Umbilical cord (tissue), 2 donors: ENCODE results near the gene ZMYND8. TPM values are rescaled to one million over a fixed set of nuclear protein-coding genes. Genes with fewer than 3 reads are reported as not detected.
"Not testable (repeated sequence)": the region's sequence is repeated elsewhere in the genome, so short reads cannot be mapped to it uniquely, and the experiment has no call there.

Source experiments
- DNase-seq: peaks from one replicate; pipeline ENCODE4 v3.0.0-alpha.2; 2015; ENCODE audit warnings: low spot score
- total RNA-seq: library from RNA; depleted of rRNA; stranded (reverse); fragments of >200 nt; gene quantifications from one replicate; pipeline ENCODE4 v1.2.3, GENCODE V29; 2014; ENCODE audit warnings: low replicate concordance; ENCODE audit not compliant: insufficient read depth

The ZMYND8 gene
- total RNA-seq, 1 donor from 2014 or later = 20.9 TPM

DNA sequence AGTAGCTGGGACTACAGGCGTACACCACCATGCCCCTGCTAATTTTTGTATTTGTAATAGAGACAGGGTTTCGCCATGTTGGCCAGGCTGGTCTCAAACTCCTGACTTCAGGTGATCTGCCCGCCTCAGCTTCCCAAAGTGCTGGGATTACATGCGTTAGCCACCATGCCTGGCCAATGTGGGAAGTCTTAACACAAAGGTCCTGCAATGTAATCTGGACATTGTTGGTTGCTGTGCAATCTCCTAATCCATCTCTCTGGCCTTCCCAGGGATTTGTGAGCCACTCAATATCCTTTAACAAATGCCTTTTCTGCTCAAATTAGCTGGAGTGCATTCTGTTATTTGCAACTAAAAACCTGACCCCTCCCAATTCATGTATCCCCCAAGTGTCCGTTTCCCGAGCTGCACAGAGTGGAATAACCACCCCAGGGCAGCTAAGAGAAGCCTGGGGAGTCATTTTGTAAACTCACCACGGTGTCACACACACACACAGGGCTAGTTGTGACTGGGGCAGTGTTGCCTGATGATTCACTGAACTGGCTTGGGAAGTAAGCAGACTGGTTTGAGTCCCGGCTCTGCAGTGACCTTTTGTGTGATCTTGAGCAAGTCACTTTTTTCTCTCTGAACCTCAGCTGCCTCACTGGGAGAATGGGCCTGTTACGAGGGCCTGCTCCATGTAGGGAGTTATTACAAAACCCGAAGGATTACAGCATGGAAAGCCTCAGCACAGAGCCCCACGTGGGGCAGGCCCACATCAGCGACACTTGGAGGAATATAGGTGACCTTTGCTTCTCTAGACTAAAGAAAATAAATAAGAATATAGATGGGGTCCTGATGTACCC is 152.3 kb downstream of the ZMYND8 start:
- no peak for DNase-seq

DNA sequence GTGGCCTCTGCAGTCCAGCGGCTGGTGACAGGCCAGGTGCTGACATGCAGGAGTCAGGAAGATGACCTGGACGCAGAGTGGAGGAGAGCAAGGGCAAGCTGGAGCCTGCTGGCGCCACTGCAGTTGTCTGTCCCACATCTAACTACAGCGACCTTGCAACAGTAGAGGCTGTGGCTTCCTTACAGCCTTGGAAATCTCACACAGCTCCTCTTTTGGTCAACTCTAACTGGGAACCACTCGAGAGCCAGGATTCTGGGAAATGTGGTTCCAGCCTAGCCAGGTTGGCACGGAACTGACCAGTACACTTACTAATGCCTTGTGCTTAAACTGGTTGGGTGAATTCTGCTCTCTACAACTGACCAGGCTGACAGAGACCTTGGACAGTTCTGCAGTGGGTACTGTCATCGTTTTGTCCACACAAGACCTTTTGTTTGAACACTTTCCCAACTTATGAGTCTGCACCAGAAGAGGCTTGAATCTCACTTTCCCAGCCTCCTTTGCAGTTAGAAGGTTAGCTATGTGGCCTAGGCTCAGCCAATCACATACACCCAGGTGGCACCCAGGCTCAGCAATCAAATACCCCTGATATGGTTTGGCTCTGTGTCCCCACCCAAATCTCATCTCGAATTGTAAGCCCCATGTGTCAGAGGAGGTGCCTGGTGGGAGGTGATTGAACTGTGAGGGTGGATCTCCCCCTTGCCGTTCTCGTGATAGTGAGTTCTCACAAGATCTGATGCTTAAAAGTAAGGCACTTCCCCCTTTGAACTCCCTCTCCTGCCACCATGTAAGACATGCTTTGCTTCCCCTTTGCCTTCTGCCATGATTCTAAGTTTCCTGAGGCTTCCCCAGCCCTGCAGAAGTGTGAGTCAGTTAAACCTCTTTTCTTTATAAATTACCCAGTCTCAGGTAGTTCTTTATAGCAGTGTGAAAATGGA is 153.5 kb downstream of the ZMYND8 start:
- no peak for DNase-seq

DNA sequence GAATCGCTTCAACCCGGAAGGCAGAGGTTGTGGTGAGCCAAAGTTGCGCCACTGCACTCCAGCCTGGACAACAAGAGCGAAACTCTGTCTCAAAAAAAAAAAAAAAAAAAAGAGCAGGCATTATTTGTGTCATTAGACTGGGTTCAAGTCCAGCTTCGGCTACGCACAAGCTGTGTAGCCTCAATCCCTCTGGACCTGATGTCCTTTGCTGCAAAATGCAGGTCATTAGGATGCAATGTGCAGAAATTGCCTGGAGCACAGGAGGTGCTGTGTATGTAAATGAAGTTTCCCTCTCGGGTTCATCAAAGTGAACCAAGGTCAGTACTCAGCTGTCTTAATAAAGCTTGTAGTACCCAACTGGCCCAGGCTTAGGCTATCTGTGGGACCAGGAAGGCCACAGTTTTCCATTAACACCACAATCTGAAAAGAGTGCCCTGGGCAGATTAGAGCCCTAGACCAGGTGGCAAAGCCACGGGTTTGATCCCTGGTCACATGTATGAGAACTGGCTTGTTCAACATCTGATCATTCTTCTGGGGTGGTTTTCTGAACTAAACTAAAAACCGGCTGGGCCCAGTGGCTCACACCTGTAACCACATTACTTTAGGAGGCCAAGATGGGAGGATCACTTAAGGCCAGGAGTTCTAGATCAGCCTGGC is 155.3 kb downstream of the ZMYND8 start:
- DNase-seq = no peak

DNA sequence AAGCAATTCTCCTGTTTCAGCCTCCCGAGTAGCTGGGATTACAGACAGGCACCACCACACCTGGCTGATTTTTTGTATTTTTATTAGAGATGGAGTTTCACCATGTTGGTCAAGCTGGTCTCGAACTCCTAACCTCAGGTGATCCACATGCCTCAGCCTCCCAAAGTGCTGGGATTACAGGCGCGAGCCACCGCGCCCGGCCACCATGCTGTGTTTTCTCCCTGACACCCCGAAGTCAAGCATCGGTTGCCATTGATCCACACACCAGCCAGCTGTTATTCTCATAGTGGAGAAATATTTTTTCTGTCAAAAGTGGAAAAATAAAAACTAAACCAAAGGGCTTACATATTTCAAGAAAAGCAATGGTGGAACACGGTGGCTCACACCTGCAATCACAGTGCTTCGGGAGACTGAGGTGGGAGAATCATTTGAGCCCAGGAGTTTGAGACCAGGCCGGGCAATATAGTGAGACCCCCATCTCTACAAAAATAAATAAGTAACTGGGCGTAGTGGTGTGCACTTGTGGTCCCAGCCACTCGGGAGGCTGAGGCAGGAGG is 157.4 kb downstream of the ZMYND8 start:
- no peak for DNase-seq

DNA sequence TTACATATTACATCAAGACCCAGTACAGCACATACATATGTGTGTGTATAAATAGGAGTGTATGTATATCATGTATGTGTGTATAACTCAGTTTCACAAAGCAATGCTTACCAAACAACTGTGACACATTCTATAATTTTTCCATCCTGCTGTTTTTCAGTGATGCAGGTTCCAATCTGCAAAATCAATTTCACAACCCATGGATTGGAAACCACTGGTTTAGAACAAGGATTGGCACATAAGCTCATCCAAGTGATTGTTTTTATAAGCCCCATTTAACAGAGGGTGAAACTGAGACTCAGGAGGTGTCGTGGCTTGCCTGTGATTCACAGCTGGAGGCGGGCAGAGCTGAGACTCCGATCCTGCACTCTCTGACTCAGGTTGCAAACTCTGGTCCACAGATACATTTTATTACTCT is 158.2 kb downstream of the ZMYND8 start:
- DNase-seq = no peak

DNA sequence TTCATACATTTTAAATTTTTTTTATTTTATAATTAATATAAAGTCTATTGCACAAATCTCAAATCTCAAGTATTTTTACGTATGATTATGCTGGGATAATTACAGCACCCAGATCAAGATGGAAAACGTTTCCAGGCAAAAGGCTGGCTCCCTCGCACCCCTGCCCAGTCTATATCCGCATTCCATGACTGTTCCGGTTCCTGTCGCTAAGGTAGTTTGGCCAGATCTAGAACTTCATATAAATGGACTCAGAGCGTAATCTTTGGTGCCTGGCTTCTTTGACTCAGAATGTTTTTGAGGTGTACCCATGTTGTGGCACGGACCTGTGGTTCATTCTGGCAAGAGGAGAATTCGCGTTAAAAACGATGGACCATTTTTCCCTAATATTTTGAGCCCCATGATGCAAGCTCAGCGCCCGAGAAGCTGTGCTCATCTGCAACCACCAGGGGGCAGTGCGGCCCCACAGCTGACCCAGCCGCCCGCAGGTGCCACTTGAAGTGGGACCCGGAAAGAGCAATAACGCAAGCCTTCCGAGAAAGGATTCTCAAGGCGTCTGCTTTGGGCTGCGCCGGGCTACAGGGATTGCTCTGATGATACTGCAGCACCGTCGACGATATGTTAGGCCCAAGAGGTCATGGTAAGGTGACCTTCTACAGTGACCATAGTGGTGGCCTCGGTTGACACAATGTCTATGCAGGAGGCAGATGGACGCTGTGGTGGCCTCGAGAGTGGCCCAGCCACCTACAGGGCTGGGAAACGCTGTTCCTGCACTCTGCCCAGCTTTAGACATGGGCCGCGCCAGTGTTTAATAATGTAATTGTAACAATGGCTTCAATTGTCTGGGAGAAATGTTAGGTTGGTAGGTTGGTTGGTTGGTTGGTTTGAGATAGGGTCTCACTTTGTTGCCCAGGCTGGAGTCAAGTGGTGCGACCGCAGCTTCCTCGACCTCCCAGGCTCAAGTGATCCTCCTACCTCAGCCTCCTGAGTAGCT is 160.1 kb downstream of the ZMYND8 start:
- peak; percentile 29 for DNase-seq

DNA sequence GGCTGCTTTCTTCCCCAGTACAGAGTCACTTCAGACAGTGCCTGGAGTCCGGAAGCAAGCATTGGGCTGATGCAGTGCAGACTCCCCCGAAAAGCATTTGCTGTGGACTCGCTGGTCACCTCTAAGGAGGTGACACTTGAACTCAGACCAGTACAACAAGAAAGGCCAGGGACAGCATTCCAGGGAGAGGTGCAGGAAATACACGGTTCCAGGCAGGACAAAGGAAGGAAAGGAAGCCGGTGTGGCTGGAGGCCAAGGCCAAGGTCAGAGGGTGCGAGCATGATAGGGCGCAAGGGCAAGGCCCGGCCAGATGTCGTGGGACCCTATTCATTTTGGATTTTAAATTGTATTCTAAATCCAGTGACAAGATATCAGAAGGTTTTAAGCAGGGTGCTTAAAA is 160.9 kb downstream of the ZMYND8 start:
- no peak for DNase-seq

DNA sequence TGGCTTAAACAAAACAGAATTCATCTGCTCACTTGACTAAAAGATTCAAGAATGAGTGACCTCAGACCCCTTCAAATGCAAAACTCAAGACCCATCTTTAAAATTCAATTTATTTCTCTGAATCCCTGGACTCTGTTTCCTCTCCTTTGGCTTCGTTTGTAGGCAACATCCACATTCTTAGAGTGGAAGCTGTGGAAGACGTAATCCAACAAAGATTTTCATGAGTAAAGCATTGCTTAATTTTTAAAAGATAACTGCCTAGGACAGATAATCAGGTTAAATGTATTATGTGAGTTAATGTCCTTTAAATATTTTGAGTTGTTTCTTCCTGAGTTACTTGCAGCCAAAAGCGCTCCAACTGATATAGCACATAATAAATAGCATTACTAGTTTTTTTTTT is 164.5 kb downstream of the ZMYND8 start:
- no peak for DNase-seq

DNA sequence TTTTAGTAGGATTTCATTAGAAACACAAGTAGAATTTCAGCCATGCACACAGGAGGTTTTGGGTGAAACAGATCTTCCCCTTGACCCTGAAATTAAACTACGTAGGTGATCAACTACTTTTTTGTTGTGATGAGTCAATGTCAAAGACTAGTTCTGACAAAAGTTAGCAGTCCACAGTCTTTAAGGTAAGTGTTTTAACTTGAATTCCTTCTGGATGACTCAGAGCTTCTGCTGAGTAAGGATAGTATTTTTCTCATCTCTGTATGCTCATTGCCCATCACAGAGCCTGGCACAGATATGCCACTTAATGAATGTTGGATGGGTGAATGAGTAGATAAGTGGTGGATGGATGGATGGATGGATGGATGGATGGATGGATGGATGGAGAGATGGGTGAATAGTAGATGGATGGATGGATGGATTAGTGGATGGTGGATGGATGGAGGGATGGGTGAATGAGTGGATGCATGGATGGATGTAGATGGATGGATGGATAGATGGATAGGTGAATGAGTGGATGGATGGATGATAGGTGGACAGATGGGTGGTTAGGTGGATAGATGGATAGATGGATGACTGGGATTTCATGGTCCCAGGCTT is 165.3 kb downstream of the ZMYND8 start:
- no peak for DNase-seq

DNA sequence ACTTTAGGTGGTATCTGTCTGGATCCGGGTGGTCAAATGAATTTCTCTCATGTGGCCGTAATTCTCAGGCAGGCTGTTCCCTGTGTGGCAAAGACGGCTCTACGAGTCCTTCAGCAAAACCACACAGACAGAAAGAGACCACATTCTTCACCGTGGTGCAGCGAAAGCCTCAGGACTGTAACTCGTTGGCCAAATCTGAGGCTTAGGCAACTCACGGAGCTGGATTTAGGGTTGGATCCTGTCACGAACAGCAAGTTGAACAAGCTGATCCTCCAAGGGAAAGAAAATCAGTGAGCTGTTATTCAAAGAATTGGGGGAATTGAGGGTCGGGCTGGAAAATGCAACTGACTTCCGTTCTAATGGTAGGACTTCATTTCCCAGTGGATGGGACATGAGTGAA is 167.4 kb downstream of the ZMYND8 start:
- peak; percentile 21 for DNase-seq

DNA sequence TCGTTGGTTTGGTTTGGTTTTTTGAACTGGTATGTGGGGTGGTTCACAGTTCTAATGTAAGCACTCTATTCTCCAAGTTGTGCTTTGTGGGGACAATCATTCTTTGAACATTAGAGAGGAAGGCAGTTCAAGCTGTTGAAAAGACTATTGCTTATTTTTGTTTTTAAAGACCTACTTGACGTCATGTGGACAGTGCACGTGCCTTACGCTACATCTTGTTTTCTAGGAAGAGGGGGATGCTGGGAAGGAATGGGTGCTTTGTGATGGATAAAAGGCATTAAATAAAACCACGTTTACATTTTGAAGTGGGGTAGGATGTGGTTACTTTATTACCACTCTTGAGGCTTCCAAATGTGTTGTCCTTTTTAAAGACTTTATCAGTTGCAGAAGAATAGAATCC is 168.0 kb downstream of the ZMYND8 start:
- no peak for DNase-seq

DNA sequence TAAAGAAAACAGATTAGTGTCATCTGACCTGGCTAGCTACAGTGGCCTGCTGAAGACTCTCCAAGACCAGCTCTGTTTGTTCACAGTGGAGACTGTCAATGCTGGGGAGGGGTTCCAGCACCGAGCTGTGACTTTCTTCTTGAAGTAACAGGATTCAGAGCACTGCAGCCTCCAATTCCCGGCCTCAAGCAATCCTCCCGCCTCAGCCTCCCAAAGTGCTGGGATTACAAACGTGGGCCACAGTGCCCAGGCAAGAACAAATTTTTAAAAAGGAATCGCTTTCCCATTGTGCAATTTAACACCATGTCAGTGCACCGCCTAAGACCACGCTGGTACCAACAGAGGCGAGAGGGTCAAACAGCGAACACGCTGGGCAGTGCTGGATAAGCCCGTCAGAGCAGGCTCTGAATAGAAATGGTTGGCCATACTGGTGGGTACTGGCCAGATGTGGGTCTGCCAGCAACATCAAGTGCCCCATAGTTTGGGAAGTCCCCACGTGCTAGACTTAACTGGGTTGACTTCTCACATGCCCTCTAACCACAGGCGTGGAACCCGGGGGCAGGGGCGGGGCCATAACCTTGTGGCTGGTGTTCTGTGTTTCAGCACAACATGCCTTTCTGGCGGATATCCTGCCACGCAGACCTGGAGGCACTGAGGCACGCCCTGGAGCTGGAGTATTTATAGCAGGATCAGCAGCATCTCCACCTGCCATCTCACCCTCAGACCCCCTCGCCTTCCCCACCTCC is 168.9 kb downstream of the ZMYND8 start:
- no peak for DNase-seq

DNA sequence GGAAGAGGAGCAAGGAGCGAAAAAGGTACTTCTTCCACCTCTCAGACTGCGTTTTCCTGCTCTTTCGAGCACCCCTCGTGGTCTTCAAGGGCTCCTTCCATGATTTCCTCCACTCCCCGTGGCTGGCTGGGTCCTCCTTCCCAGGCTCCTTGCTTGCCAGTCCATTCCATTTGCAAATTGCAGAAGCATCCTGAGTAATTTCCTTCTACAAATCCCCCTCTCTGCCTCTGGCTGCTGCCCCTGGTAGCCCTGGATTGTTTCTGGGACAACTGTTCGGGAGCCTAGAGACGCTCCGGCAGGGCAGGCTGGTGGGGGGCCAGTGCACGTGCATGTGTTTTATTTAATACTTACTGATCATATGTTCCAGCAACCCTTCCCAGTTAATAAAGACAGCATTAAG is 173.1 kb downstream of the ZMYND8 start:
- no peak for DNase-seq

DNA sequence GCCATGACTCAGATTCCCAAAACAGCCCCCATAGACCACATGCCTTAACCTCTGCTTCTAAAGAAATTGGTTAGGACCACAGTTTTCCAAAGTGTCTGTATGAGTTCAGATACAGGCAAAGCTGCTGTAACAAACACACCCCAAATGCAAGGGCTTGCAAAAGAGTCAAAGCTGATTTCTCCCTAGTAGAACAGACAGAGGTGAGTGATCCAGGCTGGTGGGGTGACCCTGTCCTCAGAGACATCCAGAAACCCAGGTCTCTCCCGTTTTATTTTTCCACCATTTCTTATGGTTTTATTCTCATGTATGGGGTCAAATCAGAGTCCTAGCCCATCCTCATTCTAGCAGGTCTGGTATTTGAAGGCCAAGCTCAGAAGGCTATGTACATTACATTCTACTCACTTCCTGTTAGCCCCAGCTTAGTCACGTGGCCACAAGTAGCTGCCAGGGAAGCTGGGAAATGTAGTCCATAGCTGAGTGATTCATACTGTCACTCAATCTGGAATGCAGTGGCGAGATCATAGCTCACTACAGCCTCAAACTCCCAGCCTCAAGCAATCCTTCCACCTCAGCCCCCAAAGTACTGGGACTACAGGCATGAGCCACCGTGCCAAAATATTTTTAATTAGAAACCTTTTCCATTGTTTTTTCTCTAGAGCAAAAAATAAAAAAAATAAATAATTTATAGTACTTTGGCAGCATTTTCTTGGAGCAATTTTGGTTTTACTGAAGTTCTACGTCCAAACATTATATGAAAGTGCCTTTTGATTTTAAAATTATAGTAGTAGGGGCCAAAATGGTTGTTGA is 175.2 kb downstream of the ZMYND8 start:
- no peak for DNase-seq

DNA sequence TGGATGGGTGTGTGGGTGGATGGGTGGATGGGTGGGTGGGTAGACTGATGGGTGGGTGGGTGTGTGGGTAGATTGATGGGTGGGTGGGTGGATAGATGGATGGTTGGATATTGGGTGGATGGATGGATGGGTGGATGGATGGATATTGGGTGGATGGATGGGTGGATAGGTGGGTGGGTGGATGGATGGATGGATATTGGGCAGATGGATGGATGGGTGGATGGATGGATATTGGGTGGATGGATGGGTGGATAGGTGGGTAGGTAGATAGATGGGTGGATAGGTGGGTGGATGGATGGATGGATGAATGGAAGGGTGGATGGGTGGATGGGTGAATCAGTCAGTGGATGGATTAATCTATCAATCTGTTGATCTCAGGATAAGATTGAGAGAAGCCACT is 177.2 kb downstream of the ZMYND8 start:
- DNase-seq = no peak

DNA sequence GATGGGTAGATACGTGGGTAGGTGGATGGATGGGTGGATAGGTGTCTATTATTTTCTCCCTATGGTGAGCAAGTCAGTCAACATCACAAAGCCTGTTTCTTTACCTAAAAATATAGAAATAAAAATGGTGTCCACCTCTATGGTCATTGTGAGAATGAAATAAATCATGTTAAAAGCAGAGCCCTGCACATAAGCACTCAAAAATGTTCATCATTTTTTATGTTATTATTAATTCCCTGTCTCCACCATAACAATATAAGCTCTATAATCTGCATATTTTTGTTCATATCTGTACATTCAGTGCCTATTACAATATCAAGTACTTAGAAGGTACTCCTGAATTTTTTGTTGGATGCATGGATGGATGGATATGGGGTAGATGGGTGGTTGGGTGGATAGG is 177.6 kb downstream of the ZMYND8 start:
- DNase-seq = no peak

DNA sequence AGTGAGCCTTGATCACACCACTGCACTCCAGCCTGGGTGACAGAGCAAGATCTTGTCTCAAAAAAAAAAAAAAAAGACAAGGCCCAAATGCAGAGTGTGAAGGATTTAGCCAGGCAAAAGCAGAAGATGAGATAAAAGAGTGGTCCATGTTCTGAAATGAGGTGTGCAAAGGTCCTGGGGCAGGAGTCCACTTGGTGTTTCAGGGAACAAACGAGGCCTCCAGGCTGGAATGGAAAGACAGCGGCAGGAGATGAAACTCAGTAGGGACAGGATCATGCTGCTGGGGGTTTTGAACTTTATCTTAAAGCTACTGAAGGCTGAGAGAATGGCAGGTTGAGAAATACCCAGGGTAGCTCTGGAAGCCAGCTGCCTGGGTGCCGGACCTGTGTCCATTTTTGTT is 178.2 kb downstream of the ZMYND8 start:
- DNase-seq = no peak

DNA sequence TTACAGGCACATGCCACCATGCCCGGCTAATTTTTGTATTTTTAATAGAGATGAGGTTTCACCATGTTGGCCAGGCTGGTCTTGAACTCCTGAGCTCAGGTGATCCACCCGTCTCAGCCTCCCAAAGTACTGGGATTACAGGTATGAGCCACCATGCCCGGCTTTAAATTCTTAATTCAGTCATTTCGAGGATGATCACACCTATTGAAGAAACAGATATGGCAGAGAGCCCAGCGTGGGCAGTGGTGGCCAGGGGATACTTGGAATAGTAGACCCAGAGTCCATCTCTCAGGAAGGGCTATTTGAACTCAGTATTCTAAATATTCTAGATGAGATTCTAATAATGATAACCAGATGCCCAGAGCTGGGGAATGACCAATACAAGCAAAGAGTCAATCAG is 180.3 kb downstream of the ZMYND8 start:
- DNase-seq = not testable (repeated sequence)

DNA sequence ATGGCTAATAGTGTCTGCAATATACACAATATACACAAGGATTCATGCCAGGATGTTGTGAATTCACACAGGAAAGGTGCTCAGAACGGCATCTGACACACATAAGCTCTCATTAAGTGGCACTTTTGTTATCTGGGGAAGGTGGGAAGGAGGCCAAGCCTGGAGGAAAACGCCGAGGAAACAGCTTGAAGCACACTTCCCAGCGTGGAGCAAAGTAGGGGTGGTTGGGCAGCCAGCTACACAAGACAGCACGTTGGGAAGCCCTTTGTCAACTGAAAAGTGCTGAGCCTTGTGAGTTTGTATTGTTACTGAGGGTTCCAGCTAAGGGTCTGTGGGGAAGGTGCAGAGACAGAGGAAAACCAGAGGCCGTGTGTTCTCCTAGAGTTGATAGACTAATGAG is 181.0 kb downstream of the ZMYND8 start:
- DNase-seq = no peak
